ENCODE results near the gene CNTN4. TPM values are rescaled to one million over a fixed set of nuclear protein-coding genes. Genes with fewer than 3 reads are reported as not detected.

The CNTN4 gene
- total RNA-seq, 1 experiment from 2014 or later = 1.6 TPM

- no peak overlapping the region for H4K8ac ChIP-seq (replicated peaks; ENCODE audit: insufficient read length, low read depth, low read length)
- Mint-ChIP-seq H3K9me3 (no peaks in the 10 kb centered on the region), H3K36me3 (ENCODE audit: insufficient read depth in 1 of 3, low read depth in 3 of 3) (no peaks in the 10 kb centered on the region), H3K27me3 (ENCODE audit: low read depth) (no peaks in the 10 kb centered on the region), H3K27ac (no peak overlapping the region), H3K4me1 (peaks cover 15 to 21% of the 10 kb centered on the region in 2 experiments), H3K4me3 (no peak overlapping the region)
- no peak overlapping the region for H3K9ac ChIP-seq (ENCODE audit: extremely low read depth, insufficient read length, low read length)
- no peak overlapping the region for H3T11ph ChIP-seq (ENCODE audit: low read length)
- no peak overlapping the region for H2BK120ac ChIP-seq (ENCODE audit: low read depth, low read length, poor library complexity, severe bottlenecking)
- no peak overlapping the region for H3K4ac ChIP-seq (ENCODE audit: low read depth, low read length)
- no peaks in the 10 kb centered on the region for H3K27me3 ChIP-seq (ENCODE audit: insufficient read depth, low read length)
- TF ChIP-seq CTCF (conservative IDR thresholded peaks at IDR 0.05) = no peak
- no peak overlapping the region for H2AK5ac ChIP-seq (ENCODE audit: insufficient read length, low read length)
- H3K14ac ChIP-seq (ENCODE audit: insufficient read depth, low read length) = no peak overlapping the region
- no peak overlapping the region for H2BK12ac ChIP-seq (ENCODE audit: insufficient read length, low read depth, low read length)
- no peak overlapping the region for H3K23ac ChIP-seq (ENCODE audit: insufficient read length, low read depth, low read length)
- DNase-seq = no peak
- H4K91ac ChIP-seq (ENCODE audit: insufficient read length, low read depth, low read length) = no peak overlapping the region
- no peak overlapping the region for H2BK5ac ChIP-seq (ENCODE audit: insufficient read length, low read length)
- no peaks in the 10 kb centered on the region; the same call in 1 of the 2 replicates for H3K4me1 ChIP-seq (ENCODE audit: insufficient read depth, low read length)
- H3K18ac ChIP-seq (ENCODE audit: insufficient read length, low read depth, low read length) = no peak overlapping the region
- no peaks in the 10 kb centered on the region for H3K23me2 ChIP-seq (ENCODE audit: insufficient read length, low read depth, low read length, poor library complexity, severe bottlenecking)
- no peaks in the 10 kb centered on the region for H3K79me2 ChIP-seq (ENCODE audit: insufficient read depth, low read length)
- no peaks in the 10 kb centered on the region for H3K9me3 ChIP-seq (ENCODE audit: control insufficient read depth, low read depth, low read length)
- no peaks in the 10 kb centered on the region for H4K20me1 ChIP-seq (ENCODE audit: control insufficient read depth, insufficient read depth, insufficient read length)
- no CpG with 5 or more reads among the region's 2 CpGs for WGBS (ENCODE audit: extremely low coverage, insufficient read length, low lambda C conversion rate)
- no peak overlapping the region for H4K5ac ChIP-seq (ENCODE audit: insufficient read length, low read depth, low read length)
- H2AFZ ChIP-seq (ENCODE audit: low read length) = no peak overlapping the region
- H2BK15ac ChIP-seq (ENCODE audit: low read depth, low read length) = no peak overlapping the region
- H3K56ac ChIP-seq (ENCODE audit: insufficient read length, low read depth, low read length) = no peak overlapping the region
- H2BK20ac ChIP-seq (ENCODE audit: low read depth, low read length, poor library complexity, severe bottlenecking) = no peak overlapping the region
- H3K27ac ChIP-seq (ENCODE audit: insufficient read length, low read depth, low read length) = no peak overlapping the region
- H3K4me2 ChIP-seq (ENCODE audit: insufficient read depth, insufficient read length, low read length) = no peak overlapping the region
- H3K79me1 ChIP-seq (ENCODE audit: insufficient read depth, low read depth, low read length, poor library complexity, severe bottlenecking) = no peaks in the 10 kb centered on the region
Measured at GRCh38 chr3:2863127-2863526, 764.5 kb downstream of the CNTN4 start.

Data from H9 (cell line).